H1 (cell line): ENCODE results near the gene MPZ.

Experiments
- CTCF ChIP-seq, 3 experiments: IDR thresholded peaks; 1 replicate in 2 of 3; 2 replicates in 1 of 3; pipeline versions ENCODE4 v1.5.1 to v1.6.1; 2011; ENCODE audit warnings: low read length in 3 of 3, mild to moderate bottlenecking in 3 of 3, inconsistent platforms in 2 of 3, low read depth in 1 of 3, moderate library complexity in 1 of 3; ENCODE audit not compliant: insufficient read depth in 1 of 3; ENCODE audit errors: control extremely low read depth in 1 of 3
- GTF2F1 ChIP-seq: IDR thresholded peaks from 2 replicates; pipeline ENCODE4 v1.6.1; 2012; ENCODE audit warnings: low read depth, low read length, improper control_type of control experiment, borderline replicate concordance

DNA sequence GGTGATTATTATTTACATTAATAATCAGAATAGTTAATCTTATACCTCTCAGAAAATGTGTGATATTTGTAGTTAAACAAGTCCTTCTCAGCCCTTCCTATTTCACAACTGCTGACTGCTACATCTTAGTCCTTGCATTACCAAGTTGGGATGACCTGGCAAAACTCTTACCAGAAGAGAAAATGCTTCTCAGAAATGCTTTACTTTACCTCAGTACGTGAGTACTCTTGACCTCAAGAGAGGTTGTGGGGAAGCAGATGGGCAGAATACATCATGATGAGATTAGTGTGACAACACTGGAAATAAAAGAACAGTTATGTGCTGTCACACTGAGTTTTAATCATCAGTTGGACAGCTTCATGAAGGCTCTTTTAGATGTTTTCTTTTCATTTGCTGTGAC, 41.7 kb upstream of the MPZ start:
- TF ChIP-seq CTCF (IDR thresholded peaks at IDR 0.05; ENCODE audit: control extremely low read depth in 1 of 3, insufficient read depth in 1 of 3, low read depth in 1 of 3, low read length in 3 of 3) (no peak), GTF2F1 (no peak)
